Astrocyte of the hippocampus (primary cell): Measurements from ENCODE around the gene RMDN2.
"Not testable (repeated sequence)": the region's sequence is repeated elsewhere in the genome, so short reads cannot be mapped to it uniquely, and the experiment has no call there.

ENCODE experiments used
- DNase-seq: peaks from one replicate; pipeline ENCODE4 v3.0.0; 2011; ENCODE audit warnings: low read depth, low spot score

The RMDN2 gene

GRCh38 chr2:37992601-37993000 lies 67.5 kb downstream of the RMDN2 start:
- DNase-seq = no peak

- DNase-seq = peak; percentile 2
Observed at GRCh38 chr2:37993143-37993542, 68.1 kb downstream of the RMDN2 start.

GRCh38 chr2:37997629-37998028 lies 72.5 kb downstream of the RMDN2 start:
- DNase-seq = no peak

- DNase-seq = no peak
Observed at GRCh38 chr2:38000485-38001222, 75.6 kb downstream of the RMDN2 start.

GRCh38 chr2:38010187-38010586 lies 85.1 kb downstream of the RMDN2 start:
- not testable (repeated sequence) for DNase-seq

GRCh38 chr2:38010995-38011394 lies 85.9 kb downstream of the RMDN2 start:
- DNase-seq = no peak

GRCh38 chr2:38013158-38013752 lies 88.2 kb downstream of the RMDN2 start:
- peak; percentile 33 for DNase-seq

- no peak for DNase-seq
Observed at GRCh38 chr2:38016219-38016618, 91.1 kb downstream of the RMDN2 start.

- no peak for DNase-seq
Observed at GRCh38 chr2:38017836-38018235, 92.7 kb downstream of the RMDN2 start.

- DNase-seq = not testable (repeated sequence)
Observed at GRCh38 chr2:38020359-38021069, 95.4 kb downstream of the RMDN2 start.

- DNase-seq = no peak
Observed at GRCh38 chr2:38021589-38021988, 96.5 kb downstream of the RMDN2 start.

GRCh38 chr2:38026846-38027245 lies 101.8 kb downstream of the RMDN2 start:
- DNase-seq = peak; percentile 6

GRCh38 chr2:38028829-38029228 lies 103.7 kb downstream of the RMDN2 start:
- no peak for DNase-seq

GRCh38 chr2:38029512-38029911 lies 104.4 kb downstream of the RMDN2 start:
- no peak for DNase-seq

GRCh38 chr2:38030635-38031355 lies 105.7 kb downstream of the RMDN2 start:
- no peak for DNase-seq

- no peak for DNase-seq
Observed at GRCh38 chr2:38032946-38033345, 107.9 kb downstream of the RMDN2 start.

GRCh38 chr2:38033646-38034045 lies 108.6 kb downstream of the RMDN2 start:
- peak; percentile 7 for DNase-seq

- no peak for DNase-seq
Observed at GRCh38 chr2:38035968-38036367, 110.9 kb downstream of the RMDN2 start.

- no peak for DNase-seq
Observed at GRCh38 chr2:38037325-38037724, 112.2 kb downstream of the RMDN2 start.

- peak; percentile 62 for DNase-seq
Observed at GRCh38 chr2:38037757-38038621, 112.9 kb downstream of the RMDN2 start.

GRCh38 chr2:38038682-38039081 lies 113.6 kb downstream of the RMDN2 start:
- no peak for DNase-seq
